CD4-positive, CD25-positive, alpha-beta regulatory T cell (primary cell): Measurements from ENCODE around the gene FCRL2. TPM values are rescaled to one million over a fixed set of nuclear protein-coding genes. Genes with fewer than 3 reads are reported as not detected.

Experiments
- ATAC-seq, 2 donors: fragments of 150-1000 bp; cut with Tn5 transposase; one replicate each; pipeline ENCODE4 v1.10.0; 2021; ENCODE audit warnings: low read depth in 2 of 2, moderate number of reproducible peaks in 2 of 2, moderate library complexity in 1 of 2
- DNase-seq, 3 donors: peaks; one replicate each; pipeline versions ENCODE4 v3.0.0 to v3.0.0-alpha.2; 2012 to 2022; ENCODE audit warnings: mixed read lengths in 1 of 3
- H3K27ac ChIP-seq: one replicate; pipeline ENCODE4 v1.7.0; 2013; ENCODE audit warnings: mild to moderate bottlenecking, low read length; ENCODE audit not compliant: insufficient read depth, poor library complexity, severe bottlenecking
- H3K27me3 ChIP-seq: one replicate; pipeline ENCODE4 v1.7.0; 2013; ENCODE audit warnings: low read length; ENCODE audit not compliant: control insufficient read depth, insufficient read depth
- H3K36me3 ChIP-seq: one replicate; pipeline ENCODE4 v1.7.0; 2013; ENCODE audit warnings: mild to moderate bottlenecking, low read length, moderate library complexity; ENCODE audit not compliant: control insufficient read depth, insufficient read depth
- H3K4me1 ChIP-seq: 2 replicates; pipeline ENCODE4 v1.7.0; 2013; ENCODE audit warnings: mild to moderate bottlenecking, low read length; ENCODE audit not compliant: insufficient read depth, control insufficient read depth, poor library complexity, severe bottlenecking
- H3K4me3 ChIP-seq: one replicate; pipeline ENCODE4 v1.7.0; 2013; ENCODE audit warnings: low read depth, mild to moderate bottlenecking, low read length, moderate library complexity
- H3K9me3 ChIP-seq, 2 experiments: 1 replicate in 1 of 2; 2 replicates in 1 of 2; pipeline ENCODE4 v1.7.0; 2013; ENCODE audit warnings: low read length in 2 of 2, mild to moderate bottlenecking in 1 of 2, moderate library complexity in 1 of 2; ENCODE audit not compliant: control insufficient read depth in 2 of 2
- H3K27ac Mint-ChIP-seq, 3 donors: one replicate each; pipeline ENCODE4 v1.8.0; 2020 to 2022; ENCODE audit warnings: mild to moderate bottlenecking in 3 of 3, mixed read lengths in 3 of 3, moderate library complexity in 2 of 3
- H3K27me3 Mint-ChIP-seq: one replicate; pipeline ENCODE4 v1.8.0; 2022; ENCODE audit warnings: mild to moderate bottlenecking, mixed read lengths
- H3K36me3 Mint-ChIP-seq: one replicate; pipeline ENCODE4 v1.8.0; 2020; ENCODE audit warnings: mixed read lengths
- H3K4me1 Mint-ChIP-seq, 4 donors: one replicate each; pipeline ENCODE4 v1.8.0; 2020 to 2022; ENCODE audit warnings: mixed read lengths in 4 of 4, mild to moderate bottlenecking in 1 of 4
- H3K4me3 Mint-ChIP-seq, 4 donors: one replicate each; pipeline ENCODE4 v1.8.0; 2020 to 2022; ENCODE audit warnings: mild to moderate bottlenecking in 4 of 4, mixed read lengths in 4 of 4, moderate library complexity in 3 of 4
- H3K9me3 Mint-ChIP-seq, 7 donors: one replicate each; pipeline ENCODE4 v1.8.0; 2020 to 2022; ENCODE audit warnings: mixed read lengths in 7 of 7, mild to moderate bottlenecking in 3 of 7, moderate library complexity in 2 of 7
- polyA plus RNA-seq, 4 donors: library from polyadenylated mRNA; unstranded; fragments of 300-500 nt; fragmentation: Illumina TruSeq; gene quantifications; one replicate each; pipeline ENCODE4 v1.2.3, GENCODE V29; 2021
- total RNA-seq: library from RNA; stranded (reverse); gene quantifications from one replicate; pipeline ENCODE4 v1.2.3, GENCODE V29; 2022

FCRL2 gene
- total and polyA plus RNA-seq, 5 donors from 2014 or later = 0.09 to 0.17 (median 0.15) TPM; not detected in 2

DNA sequence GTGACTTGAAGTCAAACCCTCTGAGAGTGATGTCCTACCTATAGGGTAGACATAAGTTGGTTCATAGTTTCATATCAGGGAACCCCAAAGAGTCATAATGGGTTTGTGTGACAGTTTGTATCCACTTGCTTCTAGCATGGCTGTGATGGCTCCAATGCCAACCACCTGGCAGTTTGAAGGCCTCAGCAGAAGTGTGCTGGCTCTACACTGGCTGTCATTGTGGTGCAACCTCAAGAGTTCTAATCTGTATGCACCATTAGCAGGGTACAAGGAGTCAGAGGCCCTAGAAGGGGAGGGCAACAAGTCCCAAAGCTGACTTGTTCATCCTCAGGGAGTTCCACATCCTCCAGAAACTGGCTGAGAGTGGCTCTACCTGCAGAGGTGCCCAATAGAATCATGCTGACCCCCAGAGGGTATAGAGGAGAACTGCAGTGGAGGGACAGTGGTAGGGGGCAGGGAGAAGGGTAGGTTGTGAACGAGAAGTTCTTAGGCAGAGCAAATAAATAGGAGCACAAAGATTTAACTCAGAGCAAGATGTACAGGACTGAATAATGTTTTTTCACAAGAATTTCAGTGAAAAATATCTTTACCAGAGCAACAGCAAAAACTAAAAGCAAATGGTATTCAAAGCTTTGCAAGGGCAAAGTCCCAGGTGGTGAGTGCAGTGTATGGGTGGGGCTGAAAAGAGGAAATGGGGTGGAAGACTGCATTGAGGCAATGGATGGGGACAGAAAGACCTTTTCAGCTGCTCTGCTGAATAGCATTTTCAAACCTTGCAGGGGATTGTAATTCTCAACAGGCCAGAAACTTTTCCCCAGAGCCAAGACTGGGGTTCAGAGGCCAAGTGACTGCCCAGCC lies 3.2 kb downstream of the FCRL2 start:
- H3K9me3 ChIP-seq = no peaks in the 10 kb centered on the region
- Mint-ChIP-seq H3K9me3 (peaks cover 0 to 1% (median 0%) of the 10 kb centered on the region in 7 donors), H3K27me3 (no peaks in the 10 kb centered on the region), H3K36me3 (no peaks in the 10 kb centered on the region), H3K4me1 (peaks cover 0 to 22% (median 8%) of the 10 kb centered on the region in 4 donors), H3K27ac (peak overlapping the region in 1 of 3 donors; percentile 59), H3K4me3 (peak overlapping the region in 3 of 4 donors; percentile 3 to 72 (median 55))
- H3K36me3 ChIP-seq = no peaks in the 10 kb centered on the region
- ATAC-seq (peak; percentile 72 to 74), DNase-seq (peak in 2 of 3 donors; percentile 28 to 30)
- H3K27me3 ChIP-seq = no peaks in the 10 kb centered on the region
- H3K27ac ChIP-seq = no peak overlapping the region
- peak overlapping the region; percentile 27 for H3K4me3 ChIP-seq
- H3K4me1 ChIP-seq = peaks cover 12% of the 10 kb centered on the region

DNA sequence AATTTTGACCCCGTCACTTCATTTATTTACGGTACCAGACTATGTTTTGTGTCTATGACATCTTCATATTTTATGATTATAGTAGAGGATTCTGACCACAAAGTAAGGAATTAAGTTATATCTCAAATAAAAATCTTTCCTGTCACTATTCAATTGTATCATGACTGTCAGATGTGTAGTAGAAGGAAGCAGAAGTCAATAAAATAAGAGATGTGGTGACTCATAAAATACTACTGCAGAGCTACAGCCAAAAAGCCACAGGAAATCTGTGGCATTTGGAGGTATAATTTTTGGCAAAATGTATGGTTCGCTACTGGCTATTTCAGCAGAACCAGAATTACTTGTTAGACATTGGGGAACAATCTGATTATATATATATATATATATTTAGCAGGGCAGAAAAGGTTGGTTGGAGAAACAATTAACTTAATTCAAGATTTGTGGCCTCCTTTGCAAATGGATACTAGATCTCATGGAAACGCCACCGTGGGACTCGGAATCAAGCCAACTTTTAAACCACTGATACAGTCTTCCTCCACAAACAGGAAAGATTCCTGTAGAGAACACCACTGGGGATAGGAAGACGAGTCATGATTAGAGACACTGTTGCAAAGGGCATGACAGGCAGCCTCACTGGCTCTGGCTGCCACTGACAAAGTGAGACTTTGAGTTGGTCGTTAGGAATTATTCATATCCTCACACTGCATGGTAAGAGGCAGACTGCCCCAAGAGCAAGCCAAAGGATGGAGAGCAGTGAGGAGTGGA lies 5.1 kb downstream of the FCRL2 start:
- H3K9me3 ChIP-seq = no peaks in the 10 kb centered on the region
- Mint-ChIP-seq H3K9me3 (peaks cover 0 to 1% (median 0%) of the 10 kb centered on the region in 7 donors), H3K36me3 (no peaks in the 10 kb centered on the region), H3K27ac (peak overlapping the region in 1 of 3 donors; percentile 33), H3K4me3 (no peak overlapping the region), H3K27me3 (no peaks in the 10 kb centered on the region), H3K4me1 (peaks cover 0 to 22% (median 8%) of the 10 kb centered on the region in 4 donors)
- no peak overlapping the region for H3K4me3 ChIP-seq
- H3K4me1 ChIP-seq = peaks cover 12% of the 10 kb centered on the region
- H3K36me3 ChIP-seq = no peaks in the 10 kb centered on the region
- ATAC-seq (no peak), DNase-seq (no peak)
- H3K27ac ChIP-seq = no peak overlapping the region
- no peaks in the 10 kb centered on the region for H3K27me3 ChIP-seq

DNA sequence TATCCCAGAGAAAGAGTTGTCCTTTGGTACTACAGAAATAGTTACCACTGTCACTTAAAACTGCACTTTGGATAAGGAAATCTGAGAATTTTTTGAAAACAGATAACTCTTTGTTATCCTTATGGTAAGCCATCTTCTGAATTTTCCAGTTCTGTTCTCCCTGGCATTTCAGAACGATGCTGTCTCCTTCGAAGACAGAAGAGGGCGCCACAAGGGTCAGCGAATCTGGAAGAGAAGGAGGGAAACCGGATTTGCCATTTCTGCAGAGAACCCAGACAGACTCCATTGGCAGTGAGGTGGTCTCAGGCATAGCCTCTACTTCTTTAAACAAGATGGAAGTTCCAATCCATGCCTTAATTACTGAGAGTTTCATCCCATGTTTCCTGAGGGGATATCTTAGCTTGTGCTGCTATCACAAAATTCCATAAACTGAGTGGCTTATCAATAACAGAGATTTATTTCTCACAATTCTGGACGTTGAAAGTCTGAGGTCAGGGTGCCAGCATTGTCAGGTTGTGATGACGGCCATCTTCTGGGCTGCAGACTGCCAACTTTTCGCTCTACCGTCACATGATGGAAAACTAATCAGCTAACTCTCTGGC lies 6.4 kb downstream of the FCRL2 start:
- peaks cover 0 to 1% (median 0%) of the 10 kb centered on the region in 7 donors for H3K9me3 Mint-ChIP-seq
- Histone ChIP-seq H3K9me3 (no peaks in the 10 kb centered on the region), H3K36me3 (no peaks in the 10 kb centered on the region), H3K4me1 (peaks cover 12% of the 10 kb centered on the region), H3K27ac (no peak overlapping the region), H3K27me3 (no peaks in the 10 kb centered on the region), H3K4me3 (no peak overlapping the region)
- ATAC-seq (no peak), DNase-seq (no peak)
- no peaks in the 10 kb centered on the region for H3K27me3 Mint-ChIP-seq
- H3K36me3 Mint-ChIP-seq = no peaks in the 10 kb centered on the region
- peak overlapping the region; percentile 4 to 76 (median 75) for H3K27ac Mint-ChIP-seq
- peaks cover 0 to 22% (median 8%) of the 10 kb centered on the region in 4 donors for H3K4me1 Mint-ChIP-seq
- no peak overlapping the region for H3K4me3 Mint-ChIP-seq

DNA sequence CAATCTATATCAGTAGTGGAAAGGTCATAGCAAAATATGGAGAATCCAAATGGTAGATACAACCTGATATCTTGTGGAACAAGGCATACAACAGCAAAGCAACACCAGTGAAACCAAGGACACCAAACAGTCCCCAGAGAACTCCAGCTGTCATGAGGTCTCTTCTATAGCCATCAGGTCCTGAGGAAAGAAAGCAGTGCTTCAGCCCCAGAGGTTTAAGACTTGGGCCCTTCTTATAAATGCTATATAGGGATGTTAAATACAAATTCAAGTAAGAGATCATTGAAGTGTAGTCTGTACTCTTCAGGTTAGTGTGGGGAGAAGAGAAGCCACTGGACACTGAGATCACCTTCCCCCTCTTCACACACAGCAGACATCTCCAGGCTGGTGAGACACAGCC lies 10.1 kb downstream of the FCRL2 start:
- ATAC-seq = no peak
- H3K4me1 Mint-ChIP-seq = peaks cover 8 to 22% (median 13%) of the 10 kb centered on the region in 4 donors
- peaks cover 0 to 1% (median 0%) of the 10 kb centered on the region in 7 donors for H3K9me3 Mint-ChIP-seq
- peak overlapping the region in 1 of 3 donors; percentile 18 for H3K27ac Mint-ChIP-seq
- Histone ChIP-seq H3K4me1 (no peaks in the 10 kb centered on the region), H3K4me3 (no peak overlapping the region), H3K27ac (no peak overlapping the region), H3K27me3 (no peaks in the 10 kb centered on the region), H3K9me3 (no peaks in the 10 kb centered on the region), H3K36me3 (no peaks in the 10 kb centered on the region)
- peaks cover 4% of the 10 kb centered on the region for H3K27me3 Mint-ChIP-seq
- DNase-seq = no peak
- H3K4me3 Mint-ChIP-seq = no peak overlapping the region
- no peaks in the 10 kb centered on the region for H3K36me3 Mint-ChIP-seq

DNA sequence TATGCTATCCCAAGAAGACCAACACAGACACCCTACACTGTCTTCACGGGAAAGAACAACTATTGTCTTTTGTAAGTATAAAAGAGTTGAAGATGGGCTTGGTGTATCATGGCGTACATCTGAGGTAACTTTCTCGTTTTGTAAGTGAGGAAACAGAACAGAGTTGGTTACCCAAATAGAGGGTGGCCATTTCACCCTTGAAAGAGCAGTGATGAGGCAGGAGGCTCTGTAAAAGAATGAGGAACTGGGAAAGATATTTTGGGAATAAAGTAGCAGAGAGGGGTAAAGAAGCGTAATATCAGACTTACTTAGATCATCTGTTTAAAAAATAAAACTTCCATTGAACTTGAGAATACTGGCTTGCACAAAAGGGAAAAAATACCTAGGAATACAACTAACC lies 18.9 kb downstream of the FCRL2 start:
- no peak overlapping the region for H3K27ac Mint-ChIP-seq
- H3K9me3 ChIP-seq = no peaks in the 10 kb centered on the region

DNA sequence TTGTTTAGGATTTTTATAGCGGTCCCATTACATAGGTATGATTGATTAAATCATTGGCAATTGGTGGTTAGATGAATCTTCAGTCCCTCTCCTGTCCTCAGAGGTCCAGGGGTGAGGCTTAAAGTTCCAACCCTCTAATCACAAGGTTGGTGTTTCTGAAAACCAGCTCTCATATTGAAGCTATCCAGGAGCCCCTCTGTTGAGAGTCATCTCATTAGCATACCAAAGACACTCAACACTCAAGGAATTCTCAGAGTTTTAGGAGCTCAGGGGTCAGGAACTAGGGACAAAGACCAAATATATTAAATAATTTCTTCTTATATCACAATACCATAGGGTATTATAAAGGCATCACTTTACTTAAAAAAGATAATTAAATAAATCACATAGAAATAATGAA lies 23.3 kb downstream of the FCRL2 start:
- DNase-seq = no peak
- H3K27ac Mint-ChIP-seq = no peak overlapping the region
- peaks cover 0 to 4% (median 0%) of the 10 kb centered on the region in 7 donors for H3K9me3 Mint-ChIP-seq
- no peak for ATAC-seq
- Histone ChIP-seq H3K36me3 (no peaks in the 10 kb centered on the region), H3K9me3 (no peaks in the 10 kb centered on the region), H3K4me1 (no peaks in the 10 kb centered on the region), H3K27ac (no peak overlapping the region), H3K4me3 (no peak overlapping the region), H3K27me3 (no peaks in the 10 kb centered on the region)
- no peak overlapping the region for H3K4me3 Mint-ChIP-seq
- no peaks in the 10 kb centered on the region for H3K36me3 Mint-ChIP-seq
- peaks cover 0 to 1% (median 0%) of the 10 kb centered on the region in 4 donors for H3K4me1 Mint-ChIP-seq
- no peaks in the 10 kb centered on the region for H3K27me3 Mint-ChIP-seq

More for the DNA sequence above, 18.9 kb downstream of the FCRL2 start:
- no peaks in the 10 kb centered on the region for H3K4me1 ChIP-seq
- Mint-ChIP-seq H3K36me3 (no peaks in the 10 kb centered on the region), H3K27me3 (no peaks in the 10 kb centered on the region), H3K4me3 (no peak overlapping the region), H3K4me1 (peaks cover 0 to 9% (median 6%) of the 10 kb centered on the region in 4 donors), H3K9me3 (peaks cover 0 to 13% (median 2%) of the 10 kb centered on the region in 7 donors)
- H3K36me3 ChIP-seq = no peaks in the 10 kb centered on the region
- no peaks in the 10 kb centered on the region for H3K27me3 ChIP-seq
- no peak for DNase-seq
- ATAC-seq = no peak
- H3K27ac ChIP-seq = no peak overlapping the region
- no peak overlapping the region for H3K4me3 ChIP-seq

DNA sequence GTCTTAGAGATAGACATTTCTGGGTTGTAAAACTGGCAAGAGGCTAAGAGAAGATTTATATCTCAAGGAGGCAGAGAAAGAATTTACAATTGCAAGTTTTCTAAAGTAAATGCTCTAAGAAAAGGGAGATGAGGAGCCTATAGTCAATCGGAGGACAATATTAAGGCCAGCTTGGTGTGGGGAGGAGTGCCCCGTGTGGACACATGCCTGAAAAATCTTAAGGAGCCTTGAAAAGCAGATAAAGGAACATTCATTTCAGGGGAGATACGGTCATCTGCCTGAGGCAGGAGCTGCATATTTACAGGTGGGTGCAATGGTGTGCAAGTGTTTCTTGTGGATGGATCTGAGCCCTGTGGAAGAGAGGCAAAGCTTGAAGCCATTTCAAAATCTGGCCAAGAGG lies 25.6 kb downstream of the FCRL2 start:
- Histone ChIP-seq H3K4me1 (peaks cover 2% of the 10 kb centered on the region), H3K4me3 (no peak overlapping the region), H3K9me3 (no peaks in the 10 kb centered on the region), H3K27me3 (no peaks in the 10 kb centered on the region), H3K36me3 (no peaks in the 10 kb centered on the region), H3K27ac (no peak overlapping the region)
- Mint-ChIP-seq H3K36me3 (no peaks in the 10 kb centered on the region), H3K27ac (no peak overlapping the region), H3K4me3 (no peak overlapping the region), H3K9me3 (peaks cover 0 to 1% (median 0%) of the 10 kb centered on the region in 7 donors), H3K4me1 (peaks cover 0 to 19% (median 3%) of the 10 kb centered on the region in 4 donors), H3K27me3 (no peaks in the 10 kb centered on the region)
- ATAC-seq = no peak
- DNase-seq = no peak
